Dermis microvascular lymphatic vessel endothelial cell (primary cell): Measurements from ENCODE around the gene UCK2. TPM values are rescaled to one million over a fixed set of nuclear protein-coding genes. Genes with fewer than 3 reads are reported as not detected.

Experiments used
- DNase-seq, 2 donors: peaks; one replicate each; pipeline versions ENCODE4 v3.0.0 to v3.0.0-alpha.2; 2010; ENCODE audit warnings: low read depth in 2 of 2
- total RNA-seq: library from RNA; depleted of rRNA; stranded (reverse); fragments of >200 nt; gene quantifications from 2 replicates; pipeline ENCODE4 v1.2.1, GENCODE V29; 2014

UCK2 gene
- total RNA-seq, 1 donor from 2014 or later = 67.4 TPM

DNA sequence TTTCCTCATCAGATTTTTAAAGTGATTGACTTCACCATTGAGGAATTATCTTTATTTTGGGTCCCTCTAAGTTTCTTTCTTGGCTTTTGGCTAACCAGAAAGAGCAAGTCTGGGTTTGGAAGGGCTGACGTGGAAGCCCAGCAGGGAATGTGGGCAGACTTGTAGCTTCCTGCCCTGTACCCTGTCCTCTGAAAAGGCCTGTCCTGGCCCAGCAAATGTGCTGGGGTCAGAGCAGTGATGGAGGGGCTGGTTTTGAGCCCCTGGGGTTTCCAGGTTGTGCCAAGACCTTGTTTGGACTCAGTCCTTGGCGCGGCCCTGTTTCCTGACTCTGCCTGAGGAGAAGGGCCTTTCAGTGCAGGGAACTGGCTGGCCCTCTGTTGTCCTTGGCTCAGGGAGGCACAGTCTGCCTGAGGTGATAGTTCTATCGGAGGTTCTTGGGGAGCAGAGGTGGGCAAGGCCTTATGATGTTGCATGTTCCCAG is 72.1 kb downstream of the UCK2 start:
- DNase-seq = peak in 1 of 2 donors; percentile 46

DNA sequence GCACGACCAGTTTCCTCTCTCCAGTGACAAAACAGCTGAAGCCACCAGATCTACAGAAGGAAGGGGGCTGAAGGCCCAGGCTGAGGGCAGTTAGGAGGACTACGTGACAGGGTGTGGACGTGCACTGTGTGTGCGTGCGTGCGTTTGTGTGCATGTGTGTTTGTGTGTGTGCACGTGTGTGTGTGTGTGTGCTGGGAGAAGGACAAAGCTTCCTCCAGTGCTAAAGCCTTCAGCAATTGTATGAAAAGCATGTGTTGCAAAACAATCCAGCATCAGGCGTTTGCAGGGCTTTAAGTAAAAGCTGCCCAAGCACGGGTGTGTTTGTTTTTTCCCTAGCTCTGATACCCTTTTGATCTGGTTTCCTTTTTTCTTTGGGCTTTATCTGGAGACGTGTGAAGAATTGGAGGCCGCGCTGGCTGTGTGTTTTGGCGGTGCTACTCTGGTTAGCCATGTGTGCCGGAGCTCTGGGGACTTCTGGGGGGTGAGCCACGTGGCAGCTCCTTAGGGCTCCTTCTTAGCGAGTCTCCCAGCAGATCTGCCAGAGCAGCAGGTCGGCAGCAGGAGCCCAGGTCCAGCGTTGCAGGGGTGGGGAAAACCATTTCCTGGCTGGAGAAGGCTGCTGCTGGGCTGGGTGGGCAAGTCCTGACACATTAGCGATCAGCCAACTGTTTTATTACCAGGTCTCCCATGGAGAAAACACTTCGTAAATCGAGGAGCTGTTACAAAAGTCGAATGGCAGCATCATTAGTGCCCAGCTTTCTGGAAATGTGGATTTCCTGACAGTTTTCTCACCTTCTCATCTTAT is 73.4 kb downstream of the UCK2 start:
- peak in 1 of 2 donors; percentile 82 for DNase-seq

GRCh38 chr1:165902565-165902964 is 75.2 kb downstream of the UCK2 start:
- no peak for DNase-seq

- peak in 1 of 2 donors; percentile 83 for DNase-seq
Measured at GRCh38 chr1:165903672-165904071, 76.3 kb downstream of the UCK2 start.

GRCh38 chr1:165904948-165905347 is 77.5 kb downstream of the UCK2 start:
- DNase-seq = no peak

- DNase-seq = no peak
Measured at GRCh38 chr1:165905853-165906252, 78.4 kb downstream of the UCK2 start.

GRCh38 chr1:165907256-165907857 is 79.9 kb downstream of the UCK2 start:
- DNase-seq = no peak

GRCh38 chr1:165910764-165911421 is 83.5 kb downstream of the UCK2 start:
- peak in 1 of 2 donors; percentile 66 for DNase-seq

GRCh38 chr1:165911609-165912281 is 84.3 kb downstream of the UCK2 start:
- no peak for DNase-seq

DNA sequence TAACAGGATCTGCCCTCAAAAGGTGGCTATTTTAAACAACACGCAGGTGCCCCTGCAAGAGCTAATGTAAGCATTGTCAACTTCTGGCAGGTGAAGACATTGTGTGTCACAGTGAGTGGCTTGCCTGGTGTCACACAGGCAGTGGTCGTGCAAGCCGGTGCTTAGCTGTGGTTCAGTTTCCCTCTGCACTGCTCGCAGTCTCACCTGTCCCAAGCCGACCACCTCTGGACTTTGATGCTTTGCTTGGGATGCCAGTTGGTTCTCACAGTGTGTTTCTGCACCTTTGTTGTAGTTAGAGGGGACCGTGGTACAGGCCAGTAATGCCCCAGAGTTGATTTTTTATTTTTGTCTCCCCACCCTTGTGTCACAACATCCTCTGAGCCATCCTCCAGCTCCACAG is 85.2 kb downstream of the UCK2 start:
- no peak for DNase-seq

DNA sequence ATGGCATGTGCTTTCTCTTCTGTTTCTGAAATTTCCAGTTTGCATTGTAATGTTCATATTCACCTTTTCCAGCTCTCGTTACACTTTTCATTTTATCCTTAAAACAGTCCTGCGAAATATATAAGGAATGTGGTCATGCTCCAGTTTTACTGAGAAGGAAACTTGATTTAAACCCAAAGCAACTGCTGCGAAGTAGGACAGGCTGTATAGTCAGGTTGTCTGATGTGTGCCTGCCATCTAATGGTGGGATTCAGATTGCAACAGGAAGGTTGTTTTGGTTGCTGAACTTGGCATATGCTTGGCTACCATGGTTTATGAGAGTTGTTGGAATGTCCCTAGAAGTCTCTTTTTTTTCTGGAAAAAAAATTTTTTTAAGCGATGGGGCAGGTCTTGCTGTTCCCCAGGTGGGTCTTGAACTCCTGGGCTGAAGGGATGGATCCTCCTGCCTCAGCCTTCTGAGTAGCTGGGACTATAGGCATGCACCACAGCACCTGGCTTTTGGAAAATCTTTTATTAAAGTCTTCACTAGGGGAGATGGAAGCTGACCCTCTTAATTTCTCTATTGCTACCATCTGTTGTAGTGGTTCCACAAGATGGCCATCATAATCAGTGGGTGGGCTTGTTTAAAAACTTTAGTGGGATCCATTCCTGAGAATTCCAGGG is 86.9 kb downstream of the UCK2 start:
- DNase-seq = peak; percentile 79 to 85

DNA sequence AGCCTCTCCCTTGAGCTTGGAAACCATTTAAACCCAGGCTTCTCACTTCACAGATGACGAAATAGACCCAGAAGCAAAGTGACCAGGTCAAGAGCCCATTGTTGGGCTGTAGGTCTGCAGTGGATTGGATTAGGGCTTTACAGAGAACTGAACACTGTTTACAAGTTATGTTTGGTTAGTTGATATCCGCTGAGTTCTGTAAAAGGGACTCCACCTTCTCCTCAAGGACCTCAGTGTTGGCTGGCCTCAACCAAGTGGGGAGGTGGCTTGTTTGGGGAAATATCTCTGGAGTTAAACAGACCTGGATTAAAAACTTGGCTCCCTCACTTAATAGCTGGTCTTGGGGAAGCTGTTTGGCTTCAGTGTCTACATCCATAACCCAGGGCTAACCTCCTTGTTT is 88.1 kb downstream of the UCK2 start:
- no peak for DNase-seq

- DNase-seq = no peak
Measured at GRCh38 chr1:165915932-165916348, 88.5 kb downstream of the UCK2 start.

GRCh38 chr1:165917166-165917565 is 89.8 kb downstream of the UCK2 start:
- DNase-seq = no peak

GRCh38 chr1:165924117-165924516 is 96.7 kb downstream of the UCK2 start:
- DNase-seq = no peak

DNA sequence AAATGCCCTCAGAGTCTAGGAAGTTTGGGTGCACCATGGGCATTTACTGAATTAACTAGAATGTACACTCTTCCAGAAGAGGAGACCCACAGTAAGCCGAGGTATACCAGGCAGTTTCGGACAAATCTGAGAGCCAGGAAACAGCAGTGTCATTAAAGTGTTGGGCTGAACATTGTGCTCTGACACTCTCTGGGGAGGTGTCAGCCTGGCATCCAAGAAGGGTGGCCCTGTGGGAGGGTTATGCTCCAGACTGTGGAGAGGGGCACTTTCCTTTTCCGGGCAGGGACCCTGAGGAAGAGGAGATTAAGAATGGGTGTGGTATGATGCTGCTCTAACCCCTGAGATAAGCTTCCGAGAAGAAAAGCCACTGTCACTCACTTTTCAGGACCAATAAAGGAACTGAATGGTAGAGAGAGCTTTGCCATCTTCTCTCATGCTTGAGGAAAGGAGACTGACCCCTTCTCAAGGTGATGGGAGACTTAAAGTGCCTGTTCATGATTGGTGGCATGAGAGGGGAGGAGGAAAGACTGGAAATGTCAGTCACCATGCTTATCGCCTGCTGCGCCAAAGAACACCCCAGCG is 98.2 kb downstream of the UCK2 start:
- no peak for DNase-seq

GRCh38 chr1:165927169-165927568 is 99.8 kb downstream of the UCK2 start:
- DNase-seq = no peak

DNA sequence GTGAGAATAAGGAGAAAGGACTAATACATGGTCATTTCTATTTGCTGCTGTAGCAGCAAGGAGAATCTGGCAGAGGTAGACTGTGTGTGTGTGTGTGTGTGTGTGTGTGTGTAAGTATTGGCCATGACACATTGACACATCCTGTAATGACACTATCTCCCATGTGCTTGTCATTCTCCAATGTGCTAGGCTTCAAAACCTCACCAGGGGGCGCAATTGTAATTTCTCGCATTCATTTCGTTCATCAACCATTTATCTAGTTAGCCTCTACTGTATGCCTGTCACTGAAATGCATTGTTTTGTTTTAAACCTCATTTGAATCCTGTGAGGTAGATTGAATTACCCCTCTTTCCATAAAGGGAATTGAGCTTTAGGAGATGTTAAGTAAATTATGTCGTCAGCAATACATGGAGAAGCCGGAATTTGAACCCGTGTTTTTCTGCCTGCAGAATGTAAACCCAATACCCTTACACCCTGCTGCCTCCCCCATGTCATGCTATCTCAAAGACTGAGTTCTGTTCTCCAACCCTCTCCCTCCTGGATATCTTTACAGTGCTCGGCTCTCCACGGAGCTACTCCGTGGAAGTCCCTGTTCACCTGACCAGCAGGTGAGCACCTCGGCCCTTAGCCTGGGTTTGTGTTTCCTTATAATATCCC is 100.8 kb downstream of the UCK2 start:
- DNase-seq = peak; percentile 61 to 73

GRCh38 chr1:165930961-165931360 is 103.5 kb downstream of the UCK2 start:
- DNase-seq = no peak

DNA sequence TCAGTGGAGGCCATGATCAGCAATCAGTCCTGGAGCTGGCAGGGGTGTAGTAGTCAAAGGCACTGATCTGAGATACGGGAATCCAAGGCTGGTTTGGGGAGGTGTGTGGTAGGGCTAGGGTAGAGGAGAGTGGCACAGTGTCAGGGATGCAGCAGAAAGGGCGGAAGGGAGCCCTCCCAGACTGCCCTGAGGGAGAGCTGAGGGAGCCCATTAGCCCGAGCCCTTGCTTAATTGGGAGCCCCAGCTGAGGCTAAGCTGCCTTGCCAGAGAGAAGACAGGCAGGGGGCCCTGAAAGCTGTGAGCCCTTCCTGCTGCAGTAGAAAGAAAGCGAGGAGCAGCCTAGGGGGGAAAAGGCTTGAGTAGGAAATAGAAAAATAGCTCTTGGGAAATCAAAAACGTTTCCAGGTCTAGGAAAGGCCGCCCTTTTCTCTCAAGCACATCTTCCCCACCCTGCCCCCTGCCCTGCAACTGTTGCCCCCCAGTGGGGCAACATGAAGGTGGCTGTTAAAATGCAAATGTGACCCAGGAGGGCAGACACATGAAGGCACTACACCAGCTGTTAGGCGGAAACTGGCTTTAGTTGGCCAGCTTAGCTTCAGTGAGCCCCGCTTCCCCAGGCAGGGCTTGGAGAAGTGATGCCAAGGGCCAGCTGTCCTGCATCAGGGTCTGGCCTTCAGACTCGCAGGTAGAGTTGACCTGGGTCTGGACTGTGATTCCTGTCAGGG is 106.2 kb downstream of the UCK2 start:
- DNase-seq = no peak
